ENCODE measurements around the gene GRK5. TPM values are rescaled to one million over a fixed set of nuclear protein-coding genes. Genes with fewer than 3 reads are reported as not detected.

GRK5 gene
- total RNA-seq, 2 donors from 2014 or later, result 18.9 to 28.2 TPM

GRCh38 chr10:119408969-119409371 lies 201.6 kb downstream of the GRK5 start:
- H3K36me3 Mint-ChIP-seq (ENCODE audit: low read depth), result no peaks in the 10 kb centered on the region
- no peaks in the 10 kb centered on the region for H3K27me3 Mint-ChIP-seq
- H3K4me1 Mint-ChIP-seq, result no peaks in the 10 kb centered on the region
- H3K27ac Mint-ChIP-seq, result no peak overlapping the region
- no peaks in the 10 kb centered on the region for H3K9me3 Mint-ChIP-seq
- no peak overlapping the region for H3K4me3 Mint-ChIP-seq
- no peak for ATAC-seq (replicated peaks)

DNA sequence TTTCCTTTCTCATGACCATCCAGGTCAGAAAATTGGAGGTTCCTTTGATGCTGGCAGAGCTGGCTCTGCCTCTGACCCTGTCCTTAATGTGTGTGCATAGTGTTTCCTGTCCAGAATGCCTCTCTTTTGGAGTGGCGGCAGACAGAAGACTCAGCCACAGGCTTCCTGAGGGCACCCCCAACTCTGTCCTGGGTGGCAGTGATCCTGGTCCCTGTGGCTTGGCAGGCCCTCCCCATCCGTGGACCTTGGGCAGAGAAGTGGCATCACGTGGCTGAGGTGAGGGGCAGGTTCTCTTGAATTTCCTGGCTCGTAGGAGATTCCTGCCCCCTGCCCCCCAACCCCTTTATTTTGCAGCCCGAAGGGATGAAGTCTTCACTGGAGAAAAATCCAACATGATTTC lies 202.0 kb downstream of the GRK5 start:
- Mint-ChIP-seq H3K27me3 (no peaks in the 10 kb centered on the region), H3K4me3 (no peak overlapping the region), H3K27ac (no peak overlapping the region), H3K36me3 (ENCODE audit: low read depth) (no peaks in the 10 kb centered on the region), H3K9me3 (no peaks in the 10 kb centered on the region), H3K4me1 (no peaks in the 10 kb centered on the region)
- ATAC-seq (replicated peaks), result no peak

GRCh38 chr10:119409906-119410305 lies 202.5 kb downstream of the GRK5 start:
- H3K27ac Mint-ChIP-seq, result no peak overlapping the region
- H3K36me3 Mint-ChIP-seq (ENCODE audit: low read depth), result no peaks in the 10 kb centered on the region
- H3K4me3 Mint-ChIP-seq, result no peak overlapping the region
- no peaks in the 10 kb centered on the region for H3K27me3 Mint-ChIP-seq
- no peaks in the 10 kb centered on the region for H3K9me3 Mint-ChIP-seq
- no peak for ATAC-seq (replicated peaks)
- H3K4me1 Mint-ChIP-seq, result no peaks in the 10 kb centered on the region

DNA sequence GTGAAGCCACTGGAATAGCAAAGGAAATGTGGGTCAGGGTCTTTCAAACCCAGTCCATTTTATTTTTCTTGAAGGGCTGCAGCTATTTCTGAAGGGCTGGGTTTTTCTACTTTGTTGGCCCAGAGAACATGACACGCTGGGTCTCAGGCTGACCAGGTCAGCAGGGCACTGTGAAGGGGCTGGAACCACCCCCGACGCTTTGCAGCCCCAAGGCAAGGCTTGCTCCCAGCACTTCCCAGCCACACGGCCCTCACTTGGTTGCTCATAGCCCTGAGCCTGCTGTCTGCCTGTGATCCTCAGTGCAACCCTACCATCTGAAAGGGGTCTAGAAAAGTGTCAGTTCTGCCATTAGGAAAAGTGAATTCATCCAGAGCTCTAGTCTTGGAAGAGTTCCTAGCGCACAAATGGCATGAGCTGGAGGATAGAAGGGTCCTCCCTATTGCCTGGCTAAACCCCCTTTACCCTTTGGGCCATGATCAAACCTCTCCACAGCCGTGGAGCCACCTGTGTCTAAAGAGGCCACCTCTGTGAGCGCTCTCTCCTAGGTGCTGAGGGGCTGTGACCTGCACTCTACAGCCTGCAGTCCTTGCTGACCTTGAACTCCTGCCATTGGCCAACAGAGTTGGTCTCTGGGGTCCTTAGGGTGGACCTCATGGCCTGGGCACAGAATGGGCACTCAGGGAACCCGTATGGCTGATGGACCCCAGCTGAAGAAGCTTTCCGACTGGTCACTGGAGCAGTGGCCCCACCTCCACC lies 203.2 kb downstream of the GRK5 start:
- H3K4me1 Mint-ChIP-seq, result no peaks in the 10 kb centered on the region
- no peak for ATAC-seq (replicated peaks)
- H3K27ac Mint-ChIP-seq, result no peak overlapping the region

GRCh38 chr10:119412244-119413092 lies 205.1 kb downstream of the GRK5 start:
- Mint-ChIP-seq H3K4me3 (no peak overlapping the region), H3K9me3 (no peaks in the 10 kb centered on the region), H3K27me3 (no peaks in the 10 kb centered on the region), H3K27ac (no peak overlapping the region), H3K36me3 (ENCODE audit: low read depth) (no peaks in the 10 kb centered on the region), H3K4me1 (no peaks in the 10 kb centered on the region)
- no peak for ATAC-seq (replicated peaks)

More for the DNA sequence above, 203.2 kb downstream of the GRK5 start:
- H3K36me3 Mint-ChIP-seq (ENCODE audit: low read depth), result no peaks in the 10 kb centered on the region
- no peaks in the 10 kb centered on the region for H3K9me3 Mint-ChIP-seq
- no peaks in the 10 kb centered on the region for H3K27me3 Mint-ChIP-seq
- H3K4me3 Mint-ChIP-seq, result no peak overlapping the region

DNA sequence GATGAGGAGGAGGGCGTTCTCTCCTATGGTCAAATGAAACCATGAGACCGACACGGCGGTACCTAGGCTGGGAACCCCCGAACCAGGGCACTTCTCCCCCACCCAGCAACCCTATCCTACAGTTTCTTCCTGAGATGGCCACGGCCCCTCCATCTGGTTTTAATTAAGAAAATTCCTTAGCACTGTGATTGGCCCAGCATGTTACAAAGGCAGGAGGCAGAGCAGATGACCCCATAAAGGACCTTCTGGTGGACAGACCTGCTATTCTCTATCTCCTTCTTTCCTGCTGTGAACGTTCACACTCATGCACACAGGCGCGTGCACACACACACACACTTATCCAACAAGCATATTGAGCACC lies 205.7 kb downstream of the GRK5 start:
- no peaks in the 10 kb centered on the region for H3K27me3 Mint-ChIP-seq
- no peak for ATAC-seq (replicated peaks)
- H3K36me3 Mint-ChIP-seq (ENCODE audit: low read depth), result no peaks in the 10 kb centered on the region
- no peak overlapping the region for H3K4me3 Mint-ChIP-seq
- H3K9me3 Mint-ChIP-seq, result no peaks in the 10 kb centered on the region
- no peaks in the 10 kb centered on the region for H3K4me1 Mint-ChIP-seq
- H3K27ac Mint-ChIP-seq, result peak overlapping the region; percentile 33

- ATAC-seq (replicated peaks), result no peak
- no peaks in the 10 kb centered on the region for H3K27me3 Mint-ChIP-seq
These were observed 206.2 kb downstream of the GRK5 start for GRCh38 chr10:119413471-119414080.

DNA sequence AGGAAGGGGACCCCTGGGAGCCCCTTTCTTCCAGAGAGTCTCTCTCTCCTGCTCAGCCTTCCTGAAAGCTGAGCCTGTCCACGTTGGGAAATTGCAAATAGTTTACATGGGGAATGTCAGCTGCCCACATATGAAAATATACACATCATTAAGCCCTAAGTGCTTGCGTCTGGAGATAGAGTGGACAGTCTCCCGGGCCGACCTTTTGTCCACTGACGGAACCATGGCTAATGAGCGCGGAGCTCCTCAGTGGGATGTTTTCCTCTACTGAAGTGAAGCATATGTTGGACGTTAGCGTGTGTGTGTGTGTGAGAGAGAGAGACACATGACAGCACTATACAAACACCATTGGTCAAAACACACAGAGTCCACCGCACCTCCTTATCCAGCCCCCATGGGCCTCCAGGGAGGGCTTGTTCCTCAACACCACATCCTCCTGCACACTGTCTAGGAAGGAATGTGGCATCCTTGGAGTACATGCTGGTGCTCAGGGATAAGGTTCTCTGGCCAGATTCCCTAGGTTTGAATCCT lies 206.8 kb downstream of the GRK5 start:
- ATAC-seq (replicated peaks), result no peak
- Mint-ChIP-seq H3K27ac (no peak overlapping the region), H3K4me1 (no peaks in the 10 kb centered on the region), H3K27me3 (no peaks in the 10 kb centered on the region), H3K9me3 (no peaks in the 10 kb centered on the region), H3K4me3 (no peak overlapping the region), H3K36me3 (ENCODE audit: low read depth) (no peaks in the 10 kb centered on the region)

More at GRCh38 chr10:119413471-119414080, 206.2 kb downstream of the GRK5 start:
- Mint-ChIP-seq H3K4me1 (no peaks in the 10 kb centered on the region), H3K9me3 (no peaks in the 10 kb centered on the region), H3K4me3 (no peak overlapping the region), H3K27ac (peak overlapping the region; percentile 33), H3K36me3 (ENCODE audit: low read depth) (no peaks in the 10 kb centered on the region)

DNA sequence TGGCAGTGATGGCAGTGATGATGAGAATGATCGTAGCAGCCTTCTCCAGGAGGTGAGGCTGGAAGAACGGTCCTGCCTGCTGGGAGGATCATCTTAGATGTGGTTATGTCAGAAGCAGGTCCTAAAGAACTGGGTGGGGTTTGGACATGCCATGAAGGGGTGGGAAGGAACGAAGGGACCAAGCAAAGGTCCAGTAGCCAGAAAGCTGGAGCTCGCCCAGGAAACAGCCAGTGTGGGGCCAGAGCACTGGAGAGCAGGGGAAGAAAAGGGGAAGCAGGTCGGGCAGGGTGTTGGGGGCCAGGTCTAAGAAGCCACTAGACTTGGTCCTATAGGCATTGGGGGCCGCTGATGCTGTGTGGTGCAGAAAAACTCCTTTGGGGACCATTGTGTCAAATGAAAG lies 207.8 kb downstream of the GRK5 start:
- no peak overlapping the region for H3K4me3 Mint-ChIP-seq
- no peaks in the 10 kb centered on the region for H3K9me3 Mint-ChIP-seq
- H3K4me1 Mint-ChIP-seq, result no peaks in the 10 kb centered on the region
- ATAC-seq (replicated peaks), result no peak
- peak overlapping the region; percentile 13 for H3K27ac Mint-ChIP-seq
- H3K27me3 Mint-ChIP-seq, result no peaks in the 10 kb centered on the region
- H3K36me3 Mint-ChIP-seq (ENCODE audit: low read depth), result no peaks in the 10 kb centered on the region

DNA sequence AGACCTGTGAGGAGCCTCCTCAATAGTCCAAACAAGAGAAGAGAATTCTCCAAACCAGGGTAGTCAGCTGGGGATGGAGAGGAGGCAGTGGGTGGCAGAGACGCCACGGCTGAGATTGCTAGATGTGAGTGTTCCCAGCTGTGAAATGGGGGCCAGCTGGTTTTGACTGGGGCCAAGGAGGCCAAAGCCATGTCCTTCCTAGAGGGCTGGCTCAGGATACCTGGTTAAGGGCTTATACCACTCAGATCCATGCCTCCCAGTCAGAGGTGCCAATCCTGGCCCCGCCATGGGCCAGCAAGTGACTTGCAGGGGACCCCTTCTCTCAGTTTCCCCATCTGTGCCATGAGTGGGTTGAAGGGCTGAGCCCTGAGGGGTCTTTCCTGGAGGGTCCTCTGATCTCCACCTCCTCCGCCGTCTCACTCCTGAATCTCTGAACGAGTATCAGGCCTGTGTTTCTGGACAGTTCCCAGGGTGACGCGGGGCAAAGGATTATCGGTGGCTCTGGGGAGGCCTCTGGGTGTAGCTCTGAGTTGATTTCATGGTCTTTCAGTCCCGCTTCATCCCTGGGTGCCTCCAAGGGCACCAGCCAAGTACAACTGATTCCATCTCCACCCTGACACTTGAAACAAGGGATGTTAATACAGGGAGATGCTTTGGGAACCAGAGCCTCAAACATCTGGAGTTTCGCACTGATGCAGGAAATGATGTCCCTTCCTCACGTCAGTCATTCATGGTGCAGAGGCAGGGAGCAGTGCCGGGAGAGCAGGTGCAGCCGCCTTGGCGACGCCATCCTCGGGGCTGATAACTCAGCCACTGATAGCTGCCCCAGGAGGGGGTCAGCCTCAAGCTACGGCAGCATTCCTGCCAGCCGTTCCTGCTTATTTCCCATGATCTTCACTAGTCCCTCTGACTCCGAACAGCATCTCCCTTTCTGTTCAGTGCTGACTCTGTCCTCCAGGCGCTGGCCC lies 208.4 kb downstream of the GRK5 start:
- H3K4me1 Mint-ChIP-seq, result no peaks in the 10 kb centered on the region
- H3K4me3 Mint-ChIP-seq, result no peak overlapping the region
- H3K9me3 Mint-ChIP-seq, result no peaks in the 10 kb centered on the region
- H3K27ac Mint-ChIP-seq, result peak overlapping the region; percentile 13
- no peaks in the 10 kb centered on the region for H3K27me3 Mint-ChIP-seq
- ATAC-seq (replicated peaks), result no peak
- H3K36me3 Mint-ChIP-seq (ENCODE audit: low read depth), result no peaks in the 10 kb centered on the region

DNA sequence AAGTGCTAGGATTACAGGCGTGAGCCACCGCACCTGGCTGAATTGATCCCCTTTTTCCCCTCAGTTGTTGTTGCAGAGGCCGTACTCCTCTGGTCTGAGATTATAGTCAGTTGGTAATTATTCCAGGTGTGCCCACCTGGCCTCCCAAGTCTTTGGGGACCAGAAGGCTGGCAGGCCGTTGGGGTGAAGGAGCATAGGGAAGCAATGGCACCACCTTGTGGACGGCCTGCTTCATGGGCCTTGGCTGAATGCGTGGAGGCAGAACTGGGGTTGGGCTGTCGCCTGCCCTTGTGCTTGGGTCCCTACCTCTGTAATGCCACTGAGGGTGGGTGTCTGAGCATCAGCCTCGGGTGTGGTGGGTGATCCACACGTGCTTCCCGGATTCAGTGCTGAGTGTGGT lies 209.5 kb downstream of the GRK5 start:
- no peak overlapping the region for H3K27ac Mint-ChIP-seq
- peak; percentile 84 for ATAC-seq (replicated peaks)
- no peaks in the 10 kb centered on the region for H3K36me3 Mint-ChIP-seq (ENCODE audit: low read depth)
- no peaks in the 10 kb centered on the region for H3K4me1 Mint-ChIP-seq
- H3K9me3 Mint-ChIP-seq, result no peaks in the 10 kb centered on the region
- H3K27me3 Mint-ChIP-seq, result no peaks in the 10 kb centered on the region
- no peak overlapping the region for H3K4me3 Mint-ChIP-seq

DNA sequence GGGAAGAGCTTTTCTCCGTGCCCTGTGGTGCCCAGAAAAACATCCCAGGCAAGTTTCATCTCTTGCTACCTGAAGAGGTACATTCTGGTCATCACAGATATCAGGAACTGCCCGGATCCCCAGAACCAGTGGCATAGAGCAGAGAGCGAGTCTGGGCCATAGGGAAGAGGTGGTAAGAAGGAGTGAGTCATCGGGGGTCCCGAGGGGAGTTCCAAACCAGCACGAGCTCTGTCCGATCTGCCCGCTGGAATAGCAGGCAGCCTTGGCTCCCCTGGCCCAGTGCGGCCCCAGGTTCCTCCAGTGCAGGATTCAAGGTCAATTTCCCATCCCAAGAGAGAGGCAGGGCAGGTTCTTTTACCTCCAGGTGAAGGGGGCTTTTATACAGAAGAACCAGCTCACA lies 210.5 kb downstream of the GRK5 start:
- no peaks in the 10 kb centered on the region for H3K27me3 Mint-ChIP-seq
- no peaks in the 10 kb centered on the region for H3K4me1 Mint-ChIP-seq
- no peak for ATAC-seq (replicated peaks)
- peak overlapping the region; percentile 75 for H3K27ac Mint-ChIP-seq
- no peak overlapping the region for H3K4me3 Mint-ChIP-seq
- H3K36me3 Mint-ChIP-seq (ENCODE audit: low read depth), result no peaks in the 10 kb centered on the region
- H3K9me3 Mint-ChIP-seq, result no peaks in the 10 kb centered on the region

DNA sequence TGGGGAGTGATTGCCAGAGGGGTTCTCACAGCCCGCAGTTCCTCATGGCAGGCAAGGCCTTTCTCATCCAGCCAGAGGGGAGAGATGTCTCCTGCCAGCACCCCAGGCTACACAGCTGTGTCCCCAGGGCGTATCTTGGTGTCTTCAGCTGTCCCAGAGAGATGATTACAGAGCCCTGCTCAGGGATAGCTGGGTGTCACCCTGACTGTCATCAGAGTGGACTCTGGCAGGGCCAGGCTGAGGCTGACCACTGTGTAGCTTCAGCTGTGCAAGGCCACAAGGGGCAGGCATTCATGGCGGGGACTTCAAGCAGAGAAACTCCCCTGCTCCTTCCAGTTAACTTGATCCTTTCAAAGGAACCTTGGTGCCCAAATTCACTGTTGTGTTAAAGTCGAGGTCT lies 211.0 kb downstream of the GRK5 start:
- no peak for ATAC-seq (replicated peaks)
- no peak overlapping the region for H3K4me3 Mint-ChIP-seq
- no peaks in the 10 kb centered on the region for H3K36me3 Mint-ChIP-seq (ENCODE audit: low read depth)
- no peak overlapping the region for H3K27ac Mint-ChIP-seq
- H3K27me3 Mint-ChIP-seq, result no peaks in the 10 kb centered on the region
- H3K4me1 Mint-ChIP-seq, result no peaks in the 10 kb centered on the region
- no peaks in the 10 kb centered on the region for H3K9me3 Mint-ChIP-seq

DNA sequence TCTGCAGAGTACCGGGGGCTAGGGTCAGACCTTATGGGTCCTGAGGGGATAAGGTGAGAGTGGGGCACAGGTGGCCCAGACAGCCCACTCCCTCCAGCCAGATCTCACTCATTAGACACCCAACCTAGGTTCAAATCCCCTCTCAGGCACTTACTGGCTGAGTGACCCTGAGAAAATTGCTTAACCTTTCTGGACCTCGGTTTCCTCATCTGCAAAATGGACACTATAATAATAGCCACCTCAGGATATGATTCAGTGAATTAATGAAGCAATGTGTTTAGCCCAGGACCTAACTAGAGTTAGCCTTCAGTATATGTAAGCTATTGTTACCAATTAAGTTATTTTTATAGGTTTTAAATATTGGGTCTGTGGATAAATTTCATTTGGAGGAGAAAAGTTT lies 212.6 kb downstream of the GRK5 start:
- Mint-ChIP-seq H3K4me3 (no peak overlapping the region), H3K27ac (no peak overlapping the region), H3K9me3 (no peaks in the 10 kb centered on the region), H3K36me3 (ENCODE audit: low read depth) (peaks cover 5% of the 10 kb centered on the region), H3K4me1 (no peaks in the 10 kb centered on the region), H3K27me3 (no peaks in the 10 kb centered on the region)
- ATAC-seq (replicated peaks), result no peak

Data from activated T-helper 17 cell treated with anti-CD3 and anti-CD28 coated beads, Interleukin-2, amount 50 U/mL, for 72 hours (primary cell).